VCaP (cell line): ENCODE measurements around the gene HSPE1.
"Not testable (repeated sequence)": the region's sequence is repeated elsewhere in the genome, so short reads cannot be mapped to it uniquely, and the experiment has no call there.

ENCODE experiments used
- H3K27ac ChIP-seq: fragments of 450-650 bp; 2 replicates; pipeline ENCODE4 v1.5.1; 2017
- TF ChIP-seq, protein P1 (sequence below): fragments of 450-650 bp; conservative IDR thresholded peaks from 2 replicates; pipeline ENCODE4 v1.5.1; 2017; ENCODE audit warnings: mild to moderate bottlenecking, moderate library complexity

The HSPE1 gene

DNA sequence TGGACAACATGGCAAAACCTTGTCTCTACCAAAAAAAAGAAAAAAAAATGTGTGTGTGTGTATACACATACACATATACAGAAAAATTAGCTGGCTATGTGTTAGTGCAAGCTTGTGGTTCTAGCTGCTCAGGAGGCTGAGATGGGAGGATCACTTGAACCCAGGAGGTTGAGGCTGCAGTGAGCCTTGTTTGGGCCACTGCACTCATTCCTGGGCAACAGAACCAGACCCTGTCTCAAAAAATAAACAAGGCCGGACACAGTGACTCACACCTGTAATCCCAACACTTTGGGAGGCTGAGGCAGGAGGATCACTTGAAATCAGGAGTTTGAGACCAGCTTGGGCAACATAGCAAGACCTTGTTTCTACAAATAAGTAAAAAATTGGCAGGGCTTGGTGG lies 44.8 kb upstream of the HSPE1 start:
- TF ChIP-seq, protein P1, sequence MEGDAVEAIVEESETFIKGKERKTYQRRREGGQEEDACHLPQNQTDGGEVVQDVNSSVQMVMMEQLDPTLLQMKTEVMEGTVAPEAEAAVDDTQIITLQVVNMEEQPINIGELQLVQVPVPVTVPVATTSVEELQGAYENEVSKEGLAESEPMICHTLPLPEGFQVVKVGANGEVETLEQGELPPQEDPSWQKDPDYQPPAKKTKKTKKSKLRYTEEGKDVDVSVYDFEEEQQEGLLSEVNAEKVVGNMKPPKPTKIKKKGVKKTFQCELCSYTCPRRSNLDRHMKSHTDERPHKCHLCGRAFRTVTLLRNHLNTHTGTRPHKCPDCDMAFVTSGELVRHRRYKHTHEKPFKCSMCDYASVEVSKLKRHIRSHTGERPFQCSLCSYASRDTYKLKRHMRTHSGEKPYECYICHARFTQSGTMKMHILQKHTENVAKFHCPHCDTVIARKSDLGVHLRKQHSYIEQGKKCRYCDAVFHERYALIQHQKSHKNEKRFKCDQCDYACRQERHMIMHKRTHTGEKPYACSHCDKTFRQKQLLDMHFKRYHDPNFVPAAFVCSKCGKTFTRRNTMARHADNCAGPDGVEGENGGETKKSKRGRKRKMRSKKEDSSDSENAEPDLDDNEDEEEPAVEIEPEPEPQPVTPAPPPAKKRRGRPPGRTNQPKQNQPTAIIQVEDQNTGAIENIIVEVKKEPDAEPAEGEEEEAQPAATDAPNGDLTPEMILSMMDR = no peak
- H3K27ac ChIP-seq = no peak overlapping the region

- TF ChIP-seq, protein P1 = no peak
- no peak overlapping the region for H3K27ac ChIP-seq
These were observed 39.5 kb upstream of the HSPE1 start for GRCh38 chr2:197460649-197461048.

- no peak overlapping the region for H3K27ac ChIP-seq
- TF ChIP-seq, protein P1 = no peak
These were observed 39.1 kb upstream of the HSPE1 start for GRCh38 chr2:197461057-197461456.

- TF ChIP-seq, protein P1 = no peak
- no peak overlapping the region for H3K27ac ChIP-seq
These were observed 36.0 kb upstream of the HSPE1 start for GRCh38 chr2:197464175-197464574.

- TF ChIP-seq, protein P1 = no peak
- H3K27ac ChIP-seq = no peak overlapping the region
These were observed 28.0 kb upstream of the HSPE1 start for GRCh38 chr2:197472166-197472565.

DNA sequence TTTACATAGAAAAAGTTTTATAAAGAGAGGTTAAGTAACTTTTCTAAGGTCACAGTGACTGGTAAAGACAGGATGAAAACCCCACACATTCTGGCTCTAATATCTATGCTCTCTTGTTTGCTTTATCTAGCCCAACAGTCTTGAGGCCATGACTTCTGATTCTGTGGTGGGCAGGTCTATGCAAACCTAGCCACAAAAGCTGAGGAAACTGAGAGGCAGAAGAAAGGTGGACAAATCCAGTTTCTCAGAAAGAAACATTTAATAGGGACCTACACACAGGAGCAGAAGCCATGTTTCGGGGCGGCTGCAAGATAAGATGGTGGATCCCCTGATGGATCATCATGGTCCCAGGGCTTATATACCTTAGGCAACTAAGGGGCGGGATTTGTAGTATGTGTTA lies 22.4 kb upstream of the HSPE1 start:
- H3K27ac ChIP-seq = no peak overlapping the region
- TF ChIP-seq, protein P1 = no peak

DNA sequence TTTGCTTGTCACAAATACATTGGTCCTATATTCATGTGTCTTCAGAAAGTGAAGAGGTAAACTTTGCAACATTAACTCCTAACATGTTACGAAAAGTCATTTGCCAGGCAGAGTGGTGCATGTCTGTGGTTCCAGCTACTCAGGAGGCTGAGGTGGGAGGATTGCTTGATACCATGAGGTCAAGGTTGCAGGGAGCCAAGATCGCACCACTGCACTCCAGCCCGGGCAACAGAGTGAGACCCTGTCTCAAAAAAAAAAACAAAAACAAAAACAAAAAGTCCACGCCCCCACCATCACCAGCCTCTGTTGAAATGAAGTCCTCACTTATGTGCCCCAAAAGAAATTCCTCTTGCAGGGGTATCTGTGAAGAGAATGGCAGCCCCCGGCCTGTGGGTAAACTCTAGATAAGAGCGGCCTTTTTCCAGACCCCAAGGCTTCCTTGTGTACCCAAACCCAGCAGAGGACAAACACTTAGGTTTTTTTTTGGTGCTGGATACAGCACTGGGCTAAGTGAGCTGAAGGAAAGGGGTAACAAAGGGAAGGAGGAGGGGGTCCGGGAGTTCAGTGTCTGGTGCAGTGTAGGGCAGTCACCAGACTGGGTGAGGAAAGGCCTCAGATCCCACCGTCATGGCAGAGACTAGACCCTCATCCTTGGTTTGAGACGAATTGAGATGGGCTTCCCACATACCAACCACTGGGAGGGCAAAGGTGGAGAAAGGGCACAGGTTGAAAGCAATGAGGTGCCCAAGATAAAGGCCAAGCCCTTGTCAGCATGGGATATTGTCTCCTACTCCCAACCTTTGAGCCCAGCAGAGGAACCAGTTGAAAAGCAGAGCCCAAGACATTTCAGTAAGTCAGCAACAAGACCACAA lies 19.8 kb upstream of the HSPE1 start:
- TF ChIP-seq, protein P1 = no peak
- H3K27ac ChIP-seq = no peak overlapping the region

DNA sequence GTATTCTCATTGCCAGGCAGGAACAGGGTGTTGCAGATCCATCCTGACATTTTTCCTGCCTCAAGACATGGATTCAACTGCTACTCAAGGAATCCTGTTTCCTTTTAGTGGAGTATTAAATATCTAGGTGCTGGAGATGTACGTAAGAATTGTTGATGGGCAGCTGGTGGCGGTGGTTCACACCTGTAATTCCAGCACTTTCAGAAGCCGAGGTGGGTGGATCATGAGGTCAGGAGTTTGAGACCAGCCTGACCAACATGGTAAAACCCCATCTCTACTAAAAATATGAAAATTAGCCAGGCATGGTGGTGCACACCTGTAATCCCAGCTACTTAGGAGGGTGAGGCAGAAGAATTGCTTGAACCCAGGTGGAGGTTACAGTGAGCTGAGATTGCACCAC lies 15.9 kb upstream of the HSPE1 start:
- H3K27ac ChIP-seq = not testable (repeated sequence)
